Skeletal muscle tissue (tissue), 4 donors: ENCODE data around the gene OR9Q1. TPM values are rescaled to one million over a fixed set of nuclear protein-coding genes. Genes with fewer than 3 reads are reported as not detected.

Experiments used
- H3K27ac ChIP-seq: one replicate; pipeline ENCODE4 v1.7.0; 2013; ENCODE audit warnings: mild to moderate bottlenecking, low read depth, low read length, inconsistent platforms
- H3K27me3 ChIP-seq, 3 donors: one replicate each; pipeline ENCODE4 v1.7.0; 2013; ENCODE audit warnings: low read length in 3 of 3; ENCODE audit not compliant: control insufficient read depth in 3 of 3, insufficient read depth in 3 of 3
- H3K36me3 ChIP-seq, 3 donors: one replicate each; pipeline ENCODE4 v1.7.0; 2013; ENCODE audit warnings: low read length in 3 of 3; ENCODE audit not compliant: control insufficient read depth in 3 of 3, insufficient read depth in 3 of 3
- H3K4me1 ChIP-seq, 3 donors: one replicate each; pipeline ENCODE4 v1.7.0; 2013; ENCODE audit warnings: low read length in 3 of 3, mild to moderate bottlenecking in 3 of 3; ENCODE audit not compliant: control insufficient read depth in 3 of 3, insufficient read depth in 3 of 3
- H3K4me3 ChIP-seq, 3 donors: one replicate each; pipeline ENCODE4 v1.7.0; 2013; ENCODE audit warnings: low read length in 3 of 3
- H3K9ac ChIP-seq, 3 donors: one replicate each; pipeline ENCODE4 v1.7.0; 2013; ENCODE audit warnings: low read length in 3 of 3, mild to moderate bottlenecking in 3 of 3, moderate library complexity in 2 of 3, low read depth in 1 of 3
- H3K9me3 ChIP-seq, 3 donors: one replicate each; pipeline ENCODE4 v1.7.0; 2013; ENCODE audit warnings: low read length in 3 of 3; ENCODE audit not compliant: control insufficient read depth in 3 of 3
- total RNA-seq: library from RNA; depleted of rRNA; stranded (reverse); fragments of >200 nt; gene quantifications from one replicate; pipeline ENCODE4 v1.2.3, GENCODE V29; 2014
- donor health status: Osteomylitis.

Gene OR9Q1
- total RNA-seq, 1 donor from 2014 or later, result not detected

DNA sequence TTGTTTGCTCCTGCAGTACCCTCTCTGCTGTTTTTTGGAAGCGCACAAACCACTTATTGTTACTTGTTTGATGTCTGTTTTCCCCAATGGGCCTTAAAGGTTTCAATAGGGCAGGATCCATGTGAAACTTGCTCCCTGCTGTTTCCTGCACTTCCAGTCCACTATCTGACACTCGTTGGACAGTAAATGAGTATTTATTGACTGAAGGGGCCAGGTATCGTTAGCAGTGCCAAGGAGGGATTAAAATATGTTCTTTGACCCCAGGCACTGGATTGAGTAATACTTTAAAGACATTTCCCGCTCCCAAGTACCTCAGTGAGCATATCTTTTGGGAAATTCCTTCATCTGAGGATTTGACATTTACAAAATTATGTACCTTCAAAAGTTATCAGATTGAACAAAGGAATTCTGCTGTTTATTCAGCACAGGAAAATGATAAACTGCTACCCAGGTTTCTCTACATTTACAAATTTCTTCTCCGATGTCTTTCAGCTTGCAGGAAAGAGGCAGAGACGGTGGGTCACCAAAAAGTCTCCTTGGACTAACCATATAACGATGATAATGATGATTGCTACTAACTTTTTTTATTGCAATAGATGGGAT is 141.9 kb downstream of the OR9Q1 start:
- no peak overlapping the region for H3K9ac ChIP-seq
- H3K27me3 ChIP-seq, result no peaks in the 10 kb centered on the region
- no peaks in the 10 kb centered on the region for H3K4me1 ChIP-seq
- no peak overlapping the region for H3K4me3 ChIP-seq
- no peaks in the 10 kb centered on the region for H3K9me3 ChIP-seq
- no peaks in the 10 kb centered on the region for H3K36me3 ChIP-seq
- H3K27ac ChIP-seq, result no peak overlapping the region

DNA sequence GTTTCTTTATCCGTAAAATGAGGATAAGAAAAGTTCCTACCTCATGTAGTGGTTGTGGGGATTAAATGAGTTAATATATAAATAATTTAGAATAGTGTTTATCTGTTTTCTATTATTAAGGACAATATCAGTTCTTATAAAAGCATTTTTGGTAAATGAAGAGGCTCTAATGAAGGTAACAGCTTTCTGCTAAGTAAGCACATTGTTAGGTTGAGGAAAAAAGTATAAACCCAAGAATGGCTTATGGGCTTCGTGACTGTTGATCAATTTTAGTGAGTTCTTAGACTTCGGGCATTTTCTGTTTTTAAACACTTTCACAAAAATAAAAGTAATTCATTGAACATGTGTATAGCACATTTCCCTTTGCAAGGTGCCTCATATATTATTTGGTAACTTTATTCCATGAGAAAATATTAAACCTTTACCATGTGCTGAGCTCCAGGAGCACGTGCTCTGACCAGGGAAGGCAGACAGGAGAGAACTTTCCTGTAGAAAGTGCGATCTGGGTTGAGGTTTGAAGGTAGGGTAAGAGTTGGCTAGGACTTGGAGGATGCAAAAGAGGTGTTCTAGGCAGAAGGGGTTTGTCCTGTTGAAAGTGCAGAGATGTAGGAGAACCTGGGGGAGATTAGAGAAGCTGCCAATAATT is 153.9 kb downstream of the OR9Q1 start:
- Histone ChIP-seq H3K4me3 (no peak overlapping the region), H3K27me3 (no peaks in the 10 kb centered on the region), H3K27ac (no peak overlapping the region), H3K9me3 (no peaks in the 10 kb centered on the region), H3K36me3 (no peaks in the 10 kb centered on the region), H3K9ac (no peak overlapping the region), H3K4me1 (no peaks in the 10 kb centered on the region)

DNA sequence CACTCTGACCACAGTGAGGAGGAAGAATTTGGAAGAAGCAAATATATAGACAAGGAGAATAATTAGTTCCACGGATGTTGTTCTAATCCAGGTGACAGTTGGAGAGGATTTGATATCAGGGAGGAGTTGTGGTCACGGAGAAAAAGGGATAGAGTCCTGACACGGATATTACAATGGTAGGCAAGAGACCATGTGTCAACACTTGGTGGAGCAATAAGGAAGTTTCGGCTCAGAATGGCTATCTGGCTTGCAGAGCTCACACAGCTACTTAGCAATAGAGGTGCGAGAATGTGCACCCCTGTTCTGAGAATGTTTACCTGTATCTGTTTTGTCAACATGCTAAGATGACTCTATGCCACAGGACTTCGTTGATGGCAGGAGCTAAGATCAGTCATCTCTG is 154.8 kb downstream of the OR9Q1 start:
- H3K9me3 ChIP-seq, result no peaks in the 10 kb centered on the region
- H3K27me3 ChIP-seq, result no peaks in the 10 kb centered on the region
- no peak overlapping the region for H3K4me3 ChIP-seq
- no peak overlapping the region for H3K27ac ChIP-seq
- no peak overlapping the region for H3K9ac ChIP-seq
- no peaks in the 10 kb centered on the region for H3K36me3 ChIP-seq
- no peaks in the 10 kb centered on the region for H3K4me1 ChIP-seq

DNA sequence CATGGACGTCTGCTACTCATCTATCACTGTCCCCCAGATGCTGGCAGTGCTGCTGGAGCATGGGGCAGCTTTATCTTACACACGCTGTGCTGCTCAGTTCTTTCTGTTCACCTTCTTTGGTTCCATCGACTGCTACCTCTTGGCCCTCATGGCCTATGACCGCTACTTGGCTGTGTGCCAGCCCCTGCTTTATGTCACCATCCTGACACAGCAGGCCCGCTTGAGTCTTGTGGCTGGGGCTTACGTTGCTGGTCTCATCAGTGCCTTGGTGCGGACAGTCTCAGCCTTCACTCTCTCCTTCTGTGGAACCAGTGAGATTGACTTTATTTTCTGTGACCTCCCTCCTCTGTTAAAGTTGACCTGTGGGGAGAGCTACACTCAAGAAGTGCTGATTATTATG is 156.0 kb downstream of the OR9Q1 start:
- Histone ChIP-seq H3K27ac (no peak overlapping the region), H3K4me1 (no peaks in the 10 kb centered on the region), H3K27me3 (no peaks in the 10 kb centered on the region), H3K4me3 (no peak overlapping the region), H3K9ac (no peak overlapping the region), H3K9me3 (no peaks in the 10 kb centered on the region), H3K36me3 (no peaks in the 10 kb centered on the region)

DNA sequence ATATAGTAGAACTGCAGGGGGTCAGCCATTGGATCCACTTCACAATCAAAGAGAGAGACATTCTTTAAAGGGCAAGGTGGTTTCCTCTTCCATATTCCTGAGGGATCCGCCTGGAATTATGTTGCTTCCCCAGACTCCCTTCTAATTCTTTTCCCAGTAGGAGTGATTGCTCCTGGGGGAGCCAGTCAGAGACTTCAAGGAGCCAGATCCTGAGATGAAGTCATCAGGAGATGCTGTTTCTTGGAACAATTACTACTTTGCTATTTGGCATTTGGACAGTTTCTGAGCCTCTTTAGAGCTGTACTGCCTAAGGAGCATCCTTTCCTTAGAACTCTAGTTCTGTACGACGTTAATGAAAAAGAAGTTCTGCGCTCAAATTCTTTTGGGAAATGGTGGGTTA is 163.3 kb downstream of the OR9Q1 start:
- Histone ChIP-seq H3K9me3 (no peaks in the 10 kb centered on the region), H3K27ac (no peak overlapping the region), H3K4me1 (no peaks in the 10 kb centered on the region), H3K36me3 (no peaks in the 10 kb centered on the region), H3K27me3 (no peaks in the 10 kb centered on the region), H3K9ac (no peak overlapping the region), H3K4me3 (no peak overlapping the region)

DNA sequence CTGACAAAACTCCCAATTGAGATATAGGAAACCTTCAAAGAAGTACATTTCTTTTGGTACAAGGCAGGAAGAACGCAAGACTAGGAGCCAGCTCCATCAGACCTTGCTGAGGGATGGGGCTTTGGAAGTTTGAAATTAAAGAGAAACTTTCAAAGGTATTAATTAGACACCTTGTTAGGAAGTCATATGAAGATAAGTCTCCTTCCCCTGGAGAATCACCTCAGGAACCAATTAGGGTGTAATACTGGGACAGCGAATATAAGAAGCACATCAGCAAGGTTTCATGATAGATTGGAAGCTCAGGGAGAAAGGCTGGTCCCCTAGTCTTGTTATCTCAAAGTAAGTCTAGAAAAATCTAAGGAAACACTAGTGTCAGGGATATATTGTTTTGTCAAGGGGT is 165.1 kb downstream of the OR9Q1 start, which contains the start of gene OR9Q2:
OR9Q2 (plus strand) TSS at position 301 of the 400 bp plus-strand sequence. CDS start 1,421 bp downstream, outside the sequence.
- Histone ChIP-seq H3K9me3 (no peaks in the 10 kb centered on the region), H3K27ac (no peak within 1 kb of the TSS), H3K9ac (no peak within 1 kb of the TSS), H3K4me1 (no peaks in the 10 kb centered on the region), H3K36me3 (no peaks in the 10 kb centered on the region), H3K27me3 (no peaks in the 10 kb centered on the region), H3K4me3 (no peak within 1 kb of the TSS)

DNA sequence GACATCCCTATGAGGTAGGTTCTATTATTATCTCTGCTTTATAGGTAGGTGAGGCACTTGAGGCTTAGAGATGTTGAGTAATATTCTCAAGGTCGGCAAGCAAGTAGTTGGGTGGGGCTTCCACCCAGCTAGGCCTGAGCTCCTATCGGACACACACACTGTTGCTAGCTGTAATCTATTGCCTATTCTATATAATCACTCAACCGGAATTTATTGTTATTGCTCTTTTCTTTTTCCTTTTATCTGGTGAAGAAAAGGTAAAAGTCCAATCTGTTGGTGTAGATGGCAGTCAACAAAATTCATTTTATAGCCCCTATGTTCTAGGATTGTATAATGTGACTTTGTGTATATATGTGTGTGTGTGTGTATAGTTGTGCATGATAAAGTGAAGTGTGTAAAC is 168.5 kb downstream of the OR9Q1 start:
- H3K27me3 ChIP-seq, result no peaks in the 10 kb centered on the region
- no peak overlapping the region for H3K27ac ChIP-seq
- H3K4me1 ChIP-seq, result no peaks in the 10 kb centered on the region
- no peak overlapping the region for H3K9ac ChIP-seq
- H3K36me3 ChIP-seq, result no peaks in the 10 kb centered on the region
- H3K4me3 ChIP-seq, result no peak overlapping the region
- H3K9me3 ChIP-seq, result no peaks in the 10 kb centered on the region

DNA sequence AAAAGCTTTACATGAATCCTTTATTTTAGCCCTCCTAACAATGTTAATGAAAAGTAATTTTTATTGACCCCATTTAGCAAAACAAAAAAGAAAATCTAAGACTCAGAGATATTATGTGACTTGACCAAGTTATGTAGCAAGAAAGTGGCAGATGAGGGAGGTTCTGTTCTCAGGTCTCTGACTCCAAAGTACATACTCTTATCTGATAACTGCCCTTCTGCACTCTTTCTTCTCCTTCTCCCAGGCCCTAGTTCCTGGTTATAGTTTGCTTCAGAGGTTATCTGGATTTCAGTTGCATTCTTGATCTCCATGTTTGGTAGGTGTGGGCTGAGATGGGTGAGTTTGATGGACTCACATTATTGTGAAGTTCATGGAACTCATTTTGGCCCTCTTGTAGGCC is 169.7 kb downstream of the OR9Q1 start:
- H3K4me1 ChIP-seq, result no peaks in the 10 kb centered on the region
- no peak overlapping the region for H3K4me3 ChIP-seq

DNA sequence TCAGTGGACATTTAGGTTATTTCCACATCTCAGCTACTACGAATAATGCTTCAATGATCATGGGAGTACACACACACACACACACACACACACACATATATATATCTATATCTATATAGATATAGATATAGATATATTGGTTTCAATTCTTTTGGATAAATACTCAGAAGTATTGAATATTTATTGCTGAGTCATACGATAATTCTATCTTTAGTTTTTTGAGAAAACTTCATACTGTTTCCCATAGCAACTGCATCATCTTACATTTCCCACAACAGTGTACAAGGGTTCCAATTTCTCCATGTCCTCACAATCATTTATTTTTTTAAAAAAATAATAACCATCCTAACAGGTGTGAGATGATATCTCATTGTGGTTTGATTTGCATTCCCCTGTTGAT is 172.3 kb downstream of the OR9Q1 start:
- Histone ChIP-seq H3K9me3 (no peaks in the 10 kb centered on the region), H3K27ac (no peak overlapping the region), H3K36me3 (no peaks in the 10 kb centered on the region), H3K4me3 (no peak overlapping the region), H3K9ac (no peak overlapping the region), H3K27me3 (no peaks in the 10 kb centered on the region), H3K4me1 (no peaks in the 10 kb centered on the region)

More for the DNA sequence above, 169.7 kb downstream of the OR9Q1 start:
- Histone ChIP-seq H3K27me3 (no peaks in the 10 kb centered on the region), H3K36me3 (no peaks in the 10 kb centered on the region), H3K27ac (no peak overlapping the region), H3K9ac (no peak overlapping the region), H3K9me3 (no peaks in the 10 kb centered on the region)

DNA sequence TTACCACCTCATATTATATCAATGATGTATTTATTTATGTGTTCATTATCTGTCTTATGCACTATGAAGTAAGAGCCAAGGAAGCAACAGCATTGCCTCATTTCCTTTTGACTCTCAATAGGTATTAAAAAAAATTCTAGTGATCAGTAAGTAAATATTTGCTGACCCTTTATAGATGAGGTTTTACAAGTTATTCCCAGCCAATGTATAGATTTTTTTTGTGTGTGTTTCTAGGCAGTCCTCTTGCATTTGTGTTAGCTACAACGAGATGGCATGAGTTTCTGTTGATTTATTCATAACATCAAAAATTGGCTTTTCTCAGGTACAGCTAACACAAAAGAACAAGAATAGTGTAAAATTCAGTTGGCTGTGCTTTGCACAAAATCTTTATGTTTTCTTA is 175.6 kb downstream of the OR9Q1 start:
- Histone ChIP-seq H3K4me1 (no peaks in the 10 kb centered on the region), H3K9me3 (no peaks in the 10 kb centered on the region), H3K27ac (no peak overlapping the region), H3K9ac (no peak overlapping the region), H3K36me3 (no peaks in the 10 kb centered on the region), H3K4me3 (no peak overlapping the region), H3K27me3 (no peaks in the 10 kb centered on the region)
